ENCODE measurements around the gene GRID1.

DNA sequence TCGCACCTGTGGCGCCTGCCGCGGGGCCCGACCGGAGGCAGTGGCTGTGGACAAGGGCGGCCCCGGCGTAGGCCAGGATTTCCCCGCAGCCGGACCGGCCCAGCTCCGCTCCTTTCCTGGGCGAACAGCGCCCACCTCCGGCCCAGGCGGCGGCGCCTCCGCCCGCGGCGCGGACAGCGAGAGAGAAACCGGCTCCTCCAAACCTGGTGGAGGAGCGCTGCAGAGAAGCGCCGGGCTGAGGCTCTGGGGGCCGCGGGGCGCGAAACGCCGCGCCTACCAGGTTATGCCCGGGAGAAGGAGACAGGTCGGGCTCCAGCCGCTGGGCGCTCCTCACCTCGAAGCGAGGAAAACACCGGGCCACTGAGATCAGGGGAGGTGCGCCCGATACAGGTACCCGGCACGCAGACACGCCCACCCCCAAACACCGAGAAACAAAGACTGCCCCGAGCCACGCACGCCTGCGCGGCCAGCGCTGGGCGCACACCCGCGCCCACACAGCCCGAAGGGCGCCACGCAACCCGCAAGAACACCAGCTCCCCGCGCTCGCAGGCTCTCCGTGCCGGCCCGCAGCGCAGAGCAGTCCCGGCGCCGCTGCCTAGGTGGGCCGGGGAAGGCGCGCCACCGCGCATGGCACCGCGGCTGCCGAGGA, 3.3 kb downstream of the GRID1 start:
- TF ChIP-seq POLR2A (IDR thresholded peaks at IDR 0.05; ENCODE audit: low read depth, low read length) (no peak), POLR2AphosphoS5 (IDR thresholded peaks at IDR 0.05; ENCODE audit: low read depth, low read length) (no peak), SPI1 (IDR thresholded peaks at IDR 0.05; ENCODE audit: low read depth, low read length) (no peak), TAF1 (IDR thresholded peaks at IDR 0.05; ENCODE audit: low read depth, low read length) (no peak), POU2F2 (IDR thresholded peaks at IDR 0.05; ENCODE audit: low read depth, low read length) (no peak)

Data from GM12891 (cell line).